ENCODE data around the gene BMAL2.

BMAL2 gene

GRCh38 chr12:27324530-27324929, 8.1 kb upstream of the BMAL2 start:
- DNase-seq, result no peak

DNA sequence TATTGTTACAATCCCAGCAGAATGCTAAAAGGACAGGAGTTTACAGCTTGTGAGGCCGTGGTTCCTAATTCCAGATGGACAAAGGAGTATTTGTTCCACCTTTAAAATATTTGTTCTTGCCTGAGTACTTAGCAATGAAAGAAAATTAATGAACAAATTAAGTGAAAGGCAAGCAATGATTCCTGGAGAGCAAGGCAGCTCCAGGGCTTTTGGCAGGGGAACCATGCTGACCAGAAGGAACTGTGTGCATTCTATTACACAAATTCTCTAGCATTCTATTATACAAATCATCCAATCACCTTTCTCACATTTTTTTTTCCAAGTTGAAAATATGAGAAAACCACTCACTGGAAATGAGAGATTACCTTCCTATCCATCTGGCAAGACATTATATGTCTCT, 1.8 kb upstream of the BMAL2 start:
- DNase-seq, result no peak

DNA sequence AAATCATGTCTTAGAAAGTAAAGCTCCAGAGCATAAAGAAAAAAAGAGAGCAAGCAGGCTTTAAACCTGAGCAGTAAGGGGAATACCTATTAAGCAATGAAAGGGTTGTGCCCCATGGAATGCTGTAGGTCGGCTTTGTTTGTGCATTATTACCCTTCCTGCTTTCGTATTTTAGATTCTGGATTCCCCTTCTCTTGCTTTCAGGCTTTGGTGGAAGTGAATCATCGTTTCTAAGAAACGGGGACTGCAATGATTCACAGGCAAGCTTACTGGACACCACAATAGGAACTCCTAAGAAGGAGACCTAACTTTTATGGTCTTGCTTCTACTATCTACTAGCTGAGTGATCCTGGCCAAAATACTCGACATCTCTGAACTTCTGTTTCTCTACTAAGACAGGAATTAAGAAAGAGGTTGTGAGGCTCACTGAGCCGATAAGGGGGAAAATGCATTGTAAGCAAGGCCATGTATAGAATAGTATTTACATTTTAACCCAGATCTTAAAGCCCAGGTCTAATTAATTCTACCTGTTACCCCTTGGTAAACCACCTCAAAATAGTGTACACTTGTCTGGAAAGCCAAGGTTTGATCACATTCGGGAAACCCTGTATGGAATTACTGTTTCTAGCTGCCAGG, 1.2 kb upstream of the BMAL2 start:
- DNase-seq, result no peak

DNA sequence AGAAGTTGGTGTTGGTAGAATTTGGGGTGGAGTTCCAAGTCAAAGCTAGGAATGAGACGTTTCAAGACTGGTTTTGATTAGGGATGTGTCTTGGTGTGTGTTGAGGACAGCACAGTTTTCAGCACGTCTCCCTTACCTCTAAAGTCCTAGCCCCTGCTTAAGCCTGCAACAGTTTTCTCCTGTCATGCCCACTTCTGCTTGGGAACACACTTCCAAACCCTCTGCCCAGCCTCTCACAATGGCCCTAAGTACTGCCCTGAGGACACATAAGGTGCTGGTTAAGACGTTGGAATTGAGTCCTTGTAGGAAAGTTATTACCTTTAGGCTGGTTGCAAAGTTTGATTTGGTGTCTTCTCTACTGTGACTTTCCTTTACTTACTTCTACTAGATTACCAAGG, 710 bp upstream of the BMAL2 start:
- no peak for DNase-seq

- no peak for DNase-seq
These were observed 276 bp upstream of the BMAL2 start for GRCh38 chr12:27332407-27332713.

DNA sequence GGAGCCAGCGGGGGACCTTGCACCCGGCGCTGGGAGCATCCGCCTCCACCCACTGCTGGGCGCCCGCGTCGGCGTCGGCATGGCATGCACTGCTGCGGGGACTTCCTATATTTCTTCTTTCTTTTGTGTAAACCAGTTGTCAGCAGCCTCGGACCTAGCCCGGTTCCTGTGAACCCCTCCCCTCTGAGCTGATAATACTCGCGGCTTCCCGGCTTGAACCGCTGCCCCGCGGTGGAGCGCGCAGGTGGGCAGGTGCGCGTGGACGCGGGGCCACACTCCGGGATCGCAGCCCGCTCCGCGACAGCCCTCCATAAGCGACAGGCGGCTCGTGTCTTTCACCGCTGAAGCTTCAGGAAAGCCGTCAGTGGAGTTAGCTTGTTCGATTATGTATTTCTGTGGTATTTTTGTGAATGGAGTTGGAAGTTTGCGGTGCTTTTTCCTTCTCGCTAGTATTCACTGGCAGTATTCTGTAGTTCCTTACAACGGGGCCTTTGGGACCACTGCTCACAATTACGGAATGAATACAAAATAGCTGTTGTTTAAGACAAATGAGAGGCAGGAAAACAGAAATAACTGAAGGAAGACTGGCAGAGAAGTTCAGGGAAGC, 870 bp downstream of the BMAL2 start:
- no peak for DNase-seq

GRCh38 chr12:27334042-27334720, 1.5 kb downstream of the BMAL2 start:
- DNase-seq, result no peak

GRCh38 chr12:27334721-27335082, 2.1 kb downstream of the BMAL2 start:
- DNase-seq, result no peak

DNA sequence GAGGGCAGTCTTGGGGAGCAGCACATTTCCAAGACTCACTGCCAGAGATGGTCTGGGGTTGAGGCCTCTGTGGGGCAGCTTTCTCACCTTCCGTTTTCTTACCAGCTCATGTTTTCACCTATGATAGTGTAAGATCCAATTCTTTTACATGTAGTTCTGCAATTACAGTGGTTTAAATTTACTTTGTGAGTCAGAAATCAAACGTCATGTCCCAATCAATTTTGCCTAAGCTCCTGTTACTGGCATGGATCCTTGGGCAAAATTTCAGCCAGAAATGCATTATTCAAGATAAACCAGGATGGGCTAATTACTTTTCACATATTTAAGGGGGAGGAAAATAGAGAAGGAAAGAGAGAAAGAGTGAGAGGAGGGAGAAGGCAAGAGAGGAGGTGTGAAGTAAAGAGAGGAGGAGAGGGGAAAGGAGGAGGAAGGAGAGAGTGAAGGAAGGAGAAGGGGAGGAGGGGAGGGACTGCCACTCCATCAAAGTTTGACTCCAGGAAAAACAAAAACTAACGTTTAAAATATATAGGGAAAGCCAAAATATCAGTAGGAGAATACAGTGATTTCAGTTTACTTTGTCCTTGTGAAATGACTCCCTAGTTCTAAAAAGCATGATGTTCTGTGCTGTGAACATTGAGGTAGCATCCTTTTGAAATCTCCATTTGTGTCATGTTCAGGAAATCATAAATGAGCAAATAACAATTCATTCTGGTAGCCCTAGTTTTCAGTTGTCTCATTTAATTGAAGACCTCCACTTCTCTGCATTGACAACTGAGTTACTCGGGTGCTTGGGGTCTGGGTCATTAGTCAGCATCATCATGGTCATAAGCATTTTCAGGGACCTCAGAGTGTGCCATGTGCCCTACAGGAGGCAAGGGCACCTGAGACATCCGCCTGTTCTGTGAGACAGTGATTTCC, 3.0 kb downstream of the BMAL2 start:
- no peak for DNase-seq

GRCh38 chr12:27336282-27336653, 3.6 kb downstream of the BMAL2 start:
- DNase-seq, result no peak

GRCh38 chr12:27337376-27337775, 4.7 kb downstream of the BMAL2 start:
- DNase-seq, result no peak

DNA sequence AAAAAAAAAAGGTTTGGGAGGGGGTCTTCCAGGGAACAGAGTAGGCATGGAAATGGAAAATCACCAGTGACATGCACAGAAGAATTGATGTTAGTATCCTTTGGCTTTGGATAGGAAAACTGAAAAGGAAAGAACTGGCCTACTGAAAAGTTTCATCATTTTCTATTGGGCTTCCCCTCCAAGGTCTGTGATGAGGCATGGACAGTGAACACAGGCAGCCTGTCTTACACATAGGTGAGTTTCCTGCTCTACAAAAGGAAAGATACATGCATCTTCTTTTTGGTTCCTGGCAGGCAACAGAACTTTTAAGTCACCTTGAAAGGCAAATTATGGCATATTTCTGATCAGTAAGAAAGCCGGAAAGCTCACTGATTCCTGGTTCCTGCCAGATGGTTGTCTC, 5.8 kb downstream of the BMAL2 start:
- DNase-seq, result no peak

- no peak for DNase-seq
These were observed 8.3 kb downstream of the BMAL2 start for GRCh38 chr12:27340971-27341370.

DNA sequence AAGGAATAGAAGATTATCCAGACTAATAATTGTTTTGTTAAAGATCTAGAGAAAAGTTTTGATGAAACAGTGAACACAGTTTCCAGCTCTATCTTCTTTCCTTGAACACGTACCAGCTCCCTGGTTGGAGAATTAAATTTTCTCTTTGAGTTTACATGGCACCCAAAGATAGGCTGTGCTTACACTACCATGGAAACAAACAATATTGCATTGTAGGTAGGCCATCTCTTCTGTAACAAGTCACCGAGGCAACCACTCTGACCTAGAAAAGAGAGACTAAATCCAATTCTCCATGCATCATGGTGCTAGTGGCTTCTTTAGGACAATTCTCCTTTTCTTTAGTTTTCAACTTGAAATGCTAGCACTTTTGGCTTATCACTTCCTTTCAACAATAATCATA, 9.9 kb downstream of the BMAL2 start:
- no peak for DNase-seq

- no peak for DNase-seq
These were observed 10.8 kb downstream of the BMAL2 start for GRCh38 chr12:27343255-27344000.

GRCh38 chr12:27344246-27344645, 11.6 kb downstream of the BMAL2 start:
- no peak for DNase-seq

GRCh38 chr12:27344760-27345159, 12.1 kb downstream of the BMAL2 start:
- no peak for DNase-seq

- no peak for DNase-seq
These were observed 12.7 kb downstream of the BMAL2 start for GRCh38 chr12:27345376-27345775.

DNA sequence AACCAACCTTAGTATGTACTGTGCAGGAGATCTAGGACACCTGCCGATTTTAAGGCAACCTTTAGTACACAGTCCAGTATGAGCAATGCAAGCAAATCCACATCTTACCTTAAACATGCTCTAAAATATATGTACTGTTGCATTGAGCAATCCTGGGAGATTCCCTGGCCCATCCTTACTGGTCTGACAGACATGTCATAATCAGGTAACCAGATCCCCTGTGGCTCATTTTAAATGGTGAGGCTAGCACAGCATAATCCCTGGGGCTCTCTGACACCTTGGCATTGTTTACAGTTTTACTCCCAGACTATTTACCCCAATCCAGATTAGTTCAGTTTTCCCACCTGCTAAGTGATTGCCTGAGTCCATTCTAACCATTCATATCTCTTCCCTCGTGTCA, 15.1 kb downstream of the BMAL2 start:
- no peak for DNase-seq

DNA sequence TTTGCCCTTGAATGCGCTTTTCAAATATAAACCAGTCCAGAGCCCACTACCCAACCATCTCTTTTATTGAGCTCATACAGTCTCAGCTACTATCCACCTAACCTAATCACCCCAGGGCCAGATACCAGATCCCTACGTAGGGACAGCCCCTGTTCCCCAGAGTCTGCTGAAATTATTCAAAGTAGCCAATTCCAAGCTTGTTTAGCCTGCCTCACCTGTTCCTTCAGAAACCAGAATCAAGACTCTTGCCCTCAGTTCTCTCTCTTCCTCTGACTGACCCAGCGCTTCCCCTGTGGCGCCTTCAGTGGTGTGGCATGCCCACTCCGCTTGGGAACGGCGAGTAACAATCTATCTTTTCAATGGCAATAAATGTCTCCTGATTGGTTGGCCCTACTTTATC, 18.8 kb downstream of the BMAL2 start:
- DNase-seq, result no peak

DNA sequence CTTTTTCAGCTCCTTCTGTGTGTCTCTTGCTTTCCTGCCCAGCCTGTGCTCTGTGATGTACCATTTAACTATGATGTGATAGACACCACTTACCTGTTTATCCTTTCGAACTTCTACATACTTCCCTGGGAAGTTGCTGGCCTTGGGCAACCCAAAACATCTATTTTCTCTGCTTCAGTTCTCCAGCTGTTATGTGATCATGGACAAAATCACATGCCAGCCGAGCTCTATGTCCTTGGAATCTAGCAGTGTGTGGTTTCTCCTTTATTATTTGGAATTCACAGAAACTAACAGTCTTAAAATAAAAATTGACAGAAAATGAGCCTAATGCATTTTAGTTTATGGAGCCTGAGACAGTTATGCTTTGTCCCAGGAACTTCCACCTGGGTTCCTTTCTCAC, 22.9 kb downstream of the BMAL2 start:
- DNase-seq, result no peak

GRCh38 chr12:27355979-27356378, 23.3 kb downstream of the BMAL2 start:
- DNase-seq, result no peak
